Stimulated activated CD4-positive, alpha-beta T cell treated with anti-CD3 and anti-CD28 coated beads, Interleukin-15, amount 100 ng/mL, for 24 hours (primary cell): ENCODE measurements around the gene PAIP2B.
"Not testable (repeated sequence)": the region's sequence is repeated elsewhere in the genome, so short reads cannot be mapped to it uniquely, and the experiment has no call there.

Source experiments
- DNase-seq: peaks from one replicate; pipeline ENCODE4 v3.0.0-alpha.2; 2020

The PAIP2B gene

GRCh38 chr2:71215447-71215846 lies 11.5 kb downstream of the PAIP2B start:
- DNase-seq, result no peak

DNA sequence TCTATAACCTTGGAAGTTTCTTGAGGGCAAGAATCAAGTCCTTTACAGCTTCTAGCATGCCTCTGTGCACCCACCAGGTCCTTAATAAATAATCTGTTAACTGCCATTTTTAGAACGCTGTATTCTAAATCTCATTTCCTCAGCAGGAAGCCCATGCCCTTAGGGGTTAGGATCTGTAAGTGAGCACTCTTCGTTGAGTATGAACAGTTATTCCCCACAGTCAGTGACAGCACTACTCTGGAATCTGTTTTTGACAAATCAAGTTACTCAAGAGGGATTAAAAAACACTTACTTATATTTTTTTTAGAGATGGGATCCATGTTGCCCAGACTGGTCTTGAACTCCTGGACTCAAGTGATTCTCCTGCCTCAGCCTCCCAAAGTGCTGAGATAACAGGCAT lies 14.6 kb downstream of the PAIP2B start:
- DNase-seq, result no peak

GRCh38 chr2:71210292-71210691 lies 16.6 kb downstream of the PAIP2B start:
- no peak for DNase-seq

DNA sequence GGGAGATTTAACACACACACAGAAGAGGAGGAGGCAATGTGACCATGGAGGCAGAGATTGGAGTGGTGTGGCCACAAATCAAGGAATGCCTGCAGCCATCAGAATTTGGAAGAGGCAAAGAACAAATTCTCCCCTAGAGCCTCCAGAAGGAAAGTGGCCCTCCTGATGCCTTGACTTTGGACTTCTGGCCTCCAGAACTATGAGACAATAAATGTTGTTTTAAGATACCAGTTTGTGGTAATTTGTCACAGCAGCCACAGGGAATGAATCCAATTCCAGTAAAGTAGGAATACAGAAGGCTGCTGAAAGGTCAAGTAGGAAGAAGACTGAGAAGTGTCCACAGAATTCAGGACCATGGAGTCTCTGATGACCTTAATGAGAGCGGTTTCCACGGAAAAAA lies 18.1 kb downstream of the PAIP2B start:
- DNase-seq, result no peak

GRCh38 chr2:71207601-71208000 lies 19.3 kb downstream of the PAIP2B start:
- DNase-seq, result no peak

DNA sequence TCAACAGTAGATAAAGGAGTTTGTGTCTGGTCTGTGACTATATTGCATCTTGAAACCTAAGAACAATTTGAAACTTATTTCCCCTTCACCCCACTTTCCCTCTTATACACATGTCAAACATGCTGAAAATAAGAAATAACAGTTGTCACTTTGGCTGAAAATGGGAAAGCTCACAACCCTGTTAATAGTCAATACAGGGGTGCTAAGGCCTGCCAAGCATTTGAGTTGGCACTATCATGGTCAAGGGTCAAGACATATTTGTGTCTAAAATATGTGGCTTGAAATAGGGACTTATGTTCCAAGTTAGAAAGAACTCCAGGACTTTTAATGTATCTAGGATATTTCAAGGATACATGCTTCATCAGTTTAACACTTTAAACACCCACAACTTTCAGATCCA lies 20.6 kb downstream of the PAIP2B start:
- no peak for DNase-seq

DNA sequence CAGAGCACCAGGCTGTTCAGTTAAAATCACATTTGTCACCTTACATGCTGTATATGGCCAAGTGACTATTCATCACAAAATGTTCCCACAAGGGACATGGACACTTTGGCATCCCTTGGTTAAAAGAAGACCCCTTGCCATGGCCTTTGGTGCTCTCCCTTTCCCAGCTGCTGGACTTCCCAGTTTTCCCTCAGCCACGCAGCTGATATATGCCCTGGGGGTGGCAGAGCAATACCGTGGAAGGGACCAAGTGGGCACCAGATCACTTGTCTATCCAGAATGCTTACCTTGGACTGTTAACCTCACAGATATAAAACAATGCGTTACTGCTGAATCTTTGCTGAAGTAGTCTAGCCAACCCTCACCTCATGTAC lies 35.3 kb downstream of the PAIP2B start:
- DNase-seq, result no peak

- DNase-seq, result no peak
Observed at GRCh38 chr2:71190656-71191569, 36.0 kb downstream of the PAIP2B start.

- DNase-seq, result no peak
Observed at GRCh38 chr2:71187589-71187988, 39.3 kb downstream of the PAIP2B start.

DNA sequence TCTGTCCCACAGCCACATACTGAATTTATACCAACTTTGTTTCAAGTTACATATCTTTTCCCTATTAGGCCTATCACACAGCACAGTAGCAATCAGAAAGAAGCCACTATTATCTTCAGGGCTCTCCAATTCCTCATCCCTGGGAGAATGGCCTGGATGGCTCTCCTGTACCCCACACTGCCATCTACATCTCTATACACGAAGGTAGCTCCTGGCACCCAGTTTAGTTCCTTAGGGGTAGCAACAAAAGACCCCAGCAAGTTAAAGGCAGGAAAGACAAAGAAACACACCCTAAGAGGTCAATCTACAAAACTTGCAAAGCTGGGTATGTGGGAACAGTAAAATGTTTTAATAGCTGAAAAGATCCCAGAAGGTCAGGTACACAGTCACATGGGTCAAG lies 39.9 kb downstream of the PAIP2B start:
- no peak for DNase-seq

DNA sequence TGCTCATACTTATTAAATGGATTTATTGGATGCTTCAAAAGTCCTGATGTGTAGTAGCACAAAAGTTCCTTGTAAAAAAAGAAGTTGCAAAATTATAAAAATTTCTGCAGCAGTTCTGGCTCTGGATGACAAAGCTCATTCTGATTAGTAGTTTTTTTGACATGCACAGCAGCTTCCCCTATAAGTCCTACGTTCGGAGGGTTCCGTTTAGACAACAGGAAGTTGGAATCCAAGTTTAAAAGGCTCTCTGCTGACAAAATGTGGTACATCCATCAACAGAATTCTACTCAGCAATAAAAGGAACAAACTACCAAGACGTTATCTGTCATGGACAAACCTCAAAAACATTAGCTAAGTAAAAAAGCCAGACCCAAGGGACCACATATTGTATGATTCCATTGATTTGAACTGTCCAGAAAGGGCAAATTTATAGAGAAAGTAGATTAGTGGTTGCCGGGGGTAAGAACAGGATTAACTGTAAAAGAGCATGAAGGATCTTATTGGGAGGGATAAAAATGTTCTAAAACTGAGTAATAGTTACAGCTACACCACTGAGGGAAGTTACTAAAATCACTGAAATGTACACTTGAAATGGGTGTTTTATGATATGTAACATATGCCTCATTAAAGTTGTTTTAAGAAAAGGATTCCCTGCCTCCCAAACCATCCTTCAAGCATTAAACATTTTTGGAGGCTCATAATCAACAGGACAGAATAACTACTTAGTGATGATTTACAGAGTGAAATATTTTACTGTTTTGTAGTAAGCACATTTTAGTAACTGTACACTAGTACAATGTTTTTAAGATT lies 43.4 kb downstream of the PAIP2B start:
- DNase-seq, result not testable (repeated sequence)

DNA sequence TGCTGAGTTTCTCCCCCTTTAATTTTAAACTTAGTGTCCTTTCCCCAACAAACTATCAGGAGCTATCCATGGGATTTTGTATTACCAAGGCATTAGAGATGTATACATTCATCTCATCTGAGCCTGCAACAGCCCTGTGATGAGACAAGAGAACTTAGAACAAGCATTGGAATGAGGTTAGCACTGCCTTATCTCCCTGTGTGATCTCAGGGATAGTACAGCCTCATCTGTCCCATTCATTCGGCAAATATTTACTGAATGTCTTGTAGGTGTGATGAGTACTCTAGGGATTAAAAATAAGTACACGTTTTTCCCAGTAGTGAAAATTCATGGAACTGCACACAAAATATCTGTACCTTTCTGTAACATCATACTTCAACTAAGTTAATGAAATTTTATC lies 45.6 kb downstream of the PAIP2B start:
- DNase-seq, result no peak

DNA sequence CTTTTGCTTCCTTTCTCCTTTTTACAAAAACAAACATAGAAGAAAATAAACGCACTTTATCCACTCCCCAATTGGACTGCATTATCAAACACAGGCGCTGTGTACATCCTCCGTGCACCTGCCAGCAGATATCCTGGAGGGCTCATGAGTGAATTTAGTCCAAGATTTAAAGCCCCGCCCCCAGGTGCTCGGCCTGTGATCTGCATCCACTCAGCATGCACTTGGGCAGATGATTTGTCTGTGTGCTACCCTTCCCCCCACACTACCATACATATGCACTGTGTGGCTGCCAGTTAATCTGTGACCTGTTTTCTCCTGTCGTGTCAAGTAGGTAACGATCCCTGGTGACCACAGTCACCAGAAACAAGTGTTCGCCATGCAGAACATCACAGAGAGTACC lies 48.1 kb downstream of the PAIP2B start:
- DNase-seq, result not testable (repeated sequence)

GRCh38 chr2:71174207-71174606 lies 52.7 kb downstream of the PAIP2B start:
- no peak for DNase-seq

GRCh38 chr2:71173096-71173495 lies 53.8 kb downstream of the PAIP2B start:
- DNase-seq, result no peak

DNA sequence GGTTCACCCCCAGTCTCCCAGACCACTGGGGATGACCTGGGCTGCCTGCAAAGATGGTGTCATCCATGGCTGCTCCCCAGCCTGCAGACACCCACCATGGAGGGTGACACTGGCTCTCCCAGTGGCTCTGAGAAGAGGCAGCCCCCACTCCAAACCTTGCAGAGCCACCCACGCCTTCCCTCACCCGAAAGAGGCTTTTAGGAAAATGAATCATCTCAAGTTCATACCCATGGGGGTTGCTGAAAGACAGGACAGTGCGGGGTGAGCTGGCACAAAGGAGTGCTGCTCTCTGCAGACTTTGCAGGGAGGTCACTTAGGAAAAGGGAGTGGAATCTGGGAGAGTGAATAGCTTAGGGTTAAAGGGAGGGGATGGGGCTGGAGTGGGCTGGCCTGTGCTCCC lies 60.1 kb downstream of the PAIP2B start:
- peak; percentile 11 for DNase-seq

DNA sequence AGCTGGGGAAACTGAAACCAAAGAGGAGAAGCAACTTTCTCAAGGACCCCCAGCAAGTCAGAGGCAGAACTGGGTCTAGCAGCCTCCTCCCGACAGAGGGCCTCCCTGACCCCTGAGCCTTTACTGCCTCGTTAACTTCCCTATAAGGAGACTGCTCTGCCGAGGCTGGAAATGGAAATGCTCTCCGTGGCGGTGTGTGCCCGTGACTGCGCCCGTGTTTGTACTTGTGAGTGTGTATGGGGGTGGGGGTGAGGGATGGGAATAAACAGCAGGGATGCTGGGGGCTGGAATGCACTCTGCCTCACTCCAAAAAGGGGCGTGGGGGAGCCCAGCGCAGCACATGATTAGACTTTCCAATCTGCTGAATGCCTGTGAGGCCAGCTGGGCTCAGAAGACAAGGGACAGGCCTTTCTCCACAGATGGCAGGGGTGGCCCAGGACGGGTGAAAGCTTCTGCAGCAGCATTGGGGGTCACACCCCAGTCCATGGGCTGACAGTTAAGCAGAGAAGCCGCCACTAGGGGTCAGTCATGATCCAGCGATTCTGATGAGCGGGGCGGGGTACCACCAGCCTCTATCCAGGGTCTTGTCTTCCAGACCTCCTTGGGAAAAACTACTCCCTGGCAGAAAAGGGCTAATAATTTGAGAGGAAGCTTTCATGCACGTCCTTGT lies 69.6 kb downstream of the PAIP2B start:
- peak; percentile 77 for DNase-seq

- DNase-seq, result no peak
Observed at GRCh38 chr2:71156573-71156972, 70.3 kb downstream of the PAIP2B start.

DNA sequence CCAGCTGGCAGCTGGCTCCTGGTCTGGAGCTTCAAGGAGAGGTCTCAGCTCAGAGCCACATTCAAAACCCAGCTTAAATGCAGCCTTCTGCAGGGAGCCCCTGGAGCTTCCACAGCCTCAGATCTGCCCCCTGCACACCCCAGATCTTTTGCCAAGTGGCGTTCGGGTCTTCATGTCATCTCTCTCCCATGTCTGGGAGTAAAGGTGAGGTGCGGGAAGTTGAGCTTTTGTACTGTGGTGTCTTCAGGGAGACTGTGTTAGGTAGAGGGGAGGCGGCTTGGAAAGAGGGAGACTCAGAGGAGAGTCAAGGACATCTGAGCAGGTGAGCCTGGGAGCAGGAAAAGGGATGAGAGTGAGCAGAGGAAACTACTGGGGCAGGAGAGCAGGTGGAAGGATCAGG lies 71.1 kb downstream of the PAIP2B start:
- no peak for DNase-seq

- DNase-seq, result peak; percentile 34
Observed at GRCh38 chr2:71154798-71155197, 72.1 kb downstream of the PAIP2B start.

DNA sequence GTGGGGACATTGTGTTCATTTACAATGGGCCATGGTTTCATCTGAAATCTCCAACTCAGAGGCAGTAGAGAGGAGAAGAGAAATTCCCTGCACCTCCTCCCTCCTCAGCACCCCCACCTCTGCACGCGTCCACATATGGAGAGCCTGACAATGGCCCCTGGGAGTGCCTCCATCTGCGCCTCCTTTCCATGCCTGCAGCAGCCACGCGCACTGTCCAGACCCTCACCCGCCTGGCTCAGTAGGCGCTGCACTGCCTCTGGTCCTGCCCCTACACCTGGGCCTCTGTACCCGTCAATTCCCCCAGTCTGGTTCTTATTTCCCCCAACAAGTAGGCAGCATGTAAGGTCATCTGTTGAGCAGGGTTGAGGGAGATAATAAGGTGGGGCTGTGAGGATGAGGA lies 72.6 kb downstream of the PAIP2B start:
- DNase-seq, result no peak

- no peak for DNase-seq
Observed at GRCh38 chr2:71153585-71154224, 73.2 kb downstream of the PAIP2B start.

GRCh38 chr2:71151620-71152019 lies 75.3 kb downstream of the PAIP2B start:
- no peak for DNase-seq
